HEK293T (cell line): ENCODE data around the gene LAPTM4A.

Source experiments
- CTCF ChIA-PET: fragments of 350-600 bp; formaldehyde crosslinking; extraction: SDS; loops from one replicate; lab custom pipeline; 2021; ENCODE audit warnings: antibody characterized with exemption, inconsistent platforms; lab: Yijun Ruan, JAX
- POLR2A ChIA-PET: fragments of 350-600 bp; formaldehyde crosslinking; extraction: SDS; loops from one replicate; lab custom pipeline; 2020; ENCODE audit warnings: antibody characterized with exemption, inconsistent platforms; lab: Yijun Ruan, JAX
- DNase-seq: peaks from one replicate; pipeline ENCODE4 v3.0.0; 2012; ENCODE audit warnings: mixed read lengths; ENCODE audit errors: extremely low spot score
- ARNT ChIP-seq: fragments of 450-650 bp; IDR thresholded peaks from 2 replicates; pipeline ENCODE4 v1.6.1; 2017; ENCODE audit warnings: mild to moderate bottlenecking
- BHLHE40 ChIP-seq: fragments of 450-650 bp; IDR thresholded peaks from 2 replicates; pipeline ENCODE4 v1.6.1; 2016; ENCODE audit warnings: mild to moderate bottlenecking, moderate library complexity, borderline replicate concordance
- CTBP1 ChIP-seq: fragments of 450-650 bp; IDR thresholded peaks from 2 replicates; pipeline ENCODE4 v1.6.1; 2016; ENCODE audit warnings: borderline replicate concordance
- ELF4 ChIP-seq: fragments of 450-650 bp; IDR thresholded peaks from 2 replicates; pipeline ENCODE4 v1.6.1; 2017; ENCODE audit warnings: antibody characterized with exemption
- FOXA1 ChIP-seq: fragments of 450-650 bp; IDR thresholded peaks from 2 replicates; pipeline ENCODE4 v1.6.1; 2016; ENCODE audit warnings: mild to moderate bottlenecking
- FOXK2 ChIP-seq: fragments of 450-650 bp; IDR thresholded peaks from 2 replicates; pipeline ENCODE4 v1.6.1; 2016; ENCODE audit warnings: mild to moderate bottlenecking
- FOXM1 ChIP-seq: fragments of 450-650 bp; IDR thresholded peaks from 2 replicates; pipeline ENCODE4 v1.6.1; 2017; ENCODE audit warnings: mild to moderate bottlenecking, borderline replicate concordance
- HDGF ChIP-seq: fragments of 450-650 bp; IDR thresholded peaks from 2 replicates; pipeline ENCODE4 v1.6.1; 2017; ENCODE audit warnings: antibody characterized with exemption, borderline replicate concordance
- L3MBTL2 ChIP-seq: fragments of 450-650 bp; conservative IDR thresholded peaks from 2 replicates; pipeline ENCODE4 v1.6.1; 2016; ENCODE audit warnings: mild to moderate bottlenecking
- LEF1 ChIP-seq: fragments of 450-650 bp; IDR thresholded peaks from 2 replicates; pipeline ENCODE4 v1.6.1; 2017; ENCODE audit warnings: mild to moderate bottlenecking, borderline replicate concordance
- NFRKB ChIP-seq: fragments of 450-650 bp; IDR thresholded peaks from 2 replicates; pipeline ENCODE4 v1.6.1; 2016; ENCODE audit warnings: mild to moderate bottlenecking, moderate library complexity
- SP1 ChIP-seq: fragments of 450-650 bp; IDR thresholded peaks from 2 replicates; pipeline ENCODE4 v1.6.1; 2017
- SUZ12 ChIP-seq: fragments of 450-650 bp; IDR thresholded peaks from 2 replicates; pipeline ENCODE4 v1.6.1; 2016; ENCODE audit warnings: mild to moderate bottlenecking
- TARDBP ChIP-seq: fragments of 450-650 bp; IDR thresholded peaks from 2 replicates; pipeline ENCODE4 v1.6.1; 2016
- ZNF384 ChIP-seq: fragments of 450-650 bp; IDR thresholded peaks from 2 replicates; pipeline ENCODE4 v1.6.1; 2016
- TF ChIP-seq, protein P1 (sequence below): fragments of 450-650 bp; IDR thresholded peaks from 2 replicates; pipeline ENCODE4 v1.6.1; 2016

The LAPTM4A gene

GRCh38 chr2:20051532-20052228, at the start of gene LAPTM4A:
Gene LAPTM4A, minus strand, starts transcription at chr2:20051628. Its CDS starts 108 bp downstream, at chr2:20051520.
- no peak for TF ChIP-seq FOXA1
- TF ChIP-seq FOXM1, result no peak
- TF ChIP-seq, protein P1, sequence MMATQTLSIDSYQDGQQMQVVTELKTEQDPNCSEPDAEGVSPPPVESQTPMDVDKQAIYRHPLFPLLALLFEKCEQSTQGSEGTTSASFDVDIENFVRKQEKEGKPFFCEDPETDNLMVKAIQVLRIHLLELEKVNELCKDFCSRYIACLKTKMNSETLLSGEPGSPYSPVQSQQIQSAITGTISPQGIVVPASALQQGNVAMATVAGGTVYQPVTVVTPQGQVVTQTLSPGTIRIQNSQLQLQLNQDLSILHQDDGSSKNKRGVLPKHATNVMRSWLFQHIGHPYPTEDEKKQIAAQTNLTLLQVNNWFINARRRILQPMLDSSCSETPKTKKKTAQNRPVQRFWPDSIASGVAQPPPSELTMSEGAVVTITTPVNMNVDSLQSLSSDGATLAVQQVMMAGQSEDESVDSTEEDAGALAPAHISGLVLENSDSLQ, result peak; percentile 99
- no peak for TF ChIP-seq BHLHE40
- no peak for TF ChIP-seq LEF1
- no peak for TF ChIP-seq CTBP1
- TF ChIP-seq SP1, result no peak
- TF ChIP-seq FOXK2, result no peak
- no peak for TF ChIP-seq TARDBP
- TF ChIP-seq ELF4, result no peak
- no peak for TF ChIP-seq ARNT
- TF ChIP-seq L3MBTL2, result peak; percentile 87
- TF ChIP-seq SUZ12, result no peak
- no peak for TF ChIP-seq NFRKB
- POLR2A ChIA-PET, result interaction anchor here (1.0 to 3.1 kb wide), 8 partner anchors 9 to 43 kb away, joined by 4 to 25 read pairs (median 6); no protein-coding TSS in a partner anchor
- CTCF ChIA-PET, result interaction anchor here (2.4 kb wide), 1 partner anchor 37 kb away, joined by 10 read pairs; no protein-coding TSS in a partner anchor
- peak; percentile 95 for DNase-seq

GRCh38 chr2:20100711-20101110, 49.3 kb upstream of the LAPTM4A start:
- DNase-seq, result no peak
- ChIA-PET CTCF (no interaction called here), POLR2A (no interaction called here)
- no peak for TF ChIP-seq CTBP1

GRCh38 chr2:20099780-20100179, 48.4 kb upstream of the LAPTM4A start:
- ChIA-PET POLR2A (no interaction called here), CTCF (no interaction called here)
- no peak for DNase-seq
- TF ChIP-seq ARNT (no peak), HDGF (no peak), NFRKB (no peak), FOXK2 (no peak), FOXA1 (no peak), LEF1 (no peak), L3MBTL2 (no peak)

GRCh38 chr2:20097889-20098714, 46.7 kb upstream of the LAPTM4A start:
- peak; percentile 91 for DNase-seq
- CTCF ChIA-PET, result interaction anchor here (1.0 to 1.9 kb wide), 4 partner anchors 53 to 127 kb away, joined by 3 to 6 read pairs (median 4); partner anchors contain the start of gene SDC1
- no peak for TF ChIP-seq FOXK2
- no peak for TF ChIP-seq L3MBTL2
- no peak; the same call in 1 of the 2 replicates for TF ChIP-seq BHLHE40
- TF ChIP-seq, protein P1, result peak; percentile 60
- POLR2A ChIA-PET, result no interaction called here

DNA sequence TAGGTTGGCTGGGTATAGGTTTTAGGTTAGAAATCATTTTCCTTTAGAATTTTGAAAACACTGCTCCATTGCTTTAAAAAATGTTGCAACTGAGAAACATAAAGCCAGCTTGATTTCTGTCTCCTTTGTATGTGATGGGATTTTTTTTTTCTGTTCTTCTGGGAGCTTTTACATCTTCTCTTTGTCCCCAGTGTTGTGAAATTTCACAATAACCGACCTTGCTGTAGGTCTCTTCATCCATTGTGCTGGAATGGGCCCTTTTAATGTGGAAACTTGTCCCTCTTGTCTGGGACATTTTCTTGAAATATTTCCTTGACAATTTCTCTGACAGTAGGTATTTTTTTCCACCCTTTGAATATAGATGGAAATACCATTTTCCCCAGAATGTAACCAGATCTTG, 44.0 kb upstream of the LAPTM4A start:
- POLR2A ChIA-PET, result interaction anchor here (0.9 to 1.6 kb wide), 2 partner anchors 43 to 60 kb away, joined by 3 to 6 read pairs; partner anchors contain the start of gene LAPTM4A
- CTCF ChIA-PET, result interaction anchor here (0.6 to 1.6 kb wide), 3 partner anchors 33 to 110 kb away, joined by 4 to 9 read pairs (median 5); no protein-coding TSS in a partner anchor
- DNase-seq, result no peak
- no peak for TF ChIP-seq L3MBTL2
- TF ChIP-seq FOXK2, result no peak
- no peak for TF ChIP-seq SUZ12
- no peak for TF ChIP-seq BHLHE40
- TF ChIP-seq FOXA1, result no peak
- TF ChIP-seq LEF1, result no peak
- TF ChIP-seq TARDBP, result no peak
- TF ChIP-seq ZNF384, result no peak
- TF ChIP-seq, protein P1, result no peak
- TF ChIP-seq ELF4, result no peak

DNA sequence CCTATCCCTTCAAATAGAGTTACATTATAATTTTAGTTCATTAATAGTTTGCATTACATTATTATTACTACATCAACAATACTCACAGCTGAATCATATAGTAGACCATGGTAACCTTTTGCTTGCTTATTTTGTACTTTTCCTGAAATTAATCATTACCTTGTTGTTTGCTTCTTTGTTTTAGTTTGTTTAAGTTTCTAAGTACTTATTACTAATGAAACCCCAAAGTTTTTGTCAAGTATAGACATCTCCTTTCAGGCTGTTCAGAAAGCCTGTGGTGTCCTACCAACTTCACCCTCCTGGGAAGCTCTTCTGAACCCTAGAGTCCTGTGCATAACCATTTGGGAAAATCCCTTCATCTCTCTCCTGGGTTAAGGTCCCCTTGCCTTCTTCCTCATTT, 43.5 kb upstream of the LAPTM4A start:
- DNase-seq, result no peak
- ChIA-PET CTCF (interaction anchor here (0.7 to 1.6 kb wide), 4 partner anchors 34 to 139 kb away, joined by 3 to 9 read pairs (median 4); partner anchors contain the start of gene WDR35), POLR2A (interaction anchor here (0.9 to 1.6 kb wide), 2 partner anchors 43 to 60 kb away, joined by 3 to 6 read pairs; partner anchors contain the start of gene LAPTM4A)
- no peak for TF ChIP-seq FOXM1
- no peak for TF ChIP-seq NFRKB
- TF ChIP-seq ELF4, result no peak
- no peak for TF ChIP-seq ARNT
- TF ChIP-seq L3MBTL2, result no peak
- no peak for TF ChIP-seq SUZ12
- no peak for TF ChIP-seq BHLHE40
- no peak for TF ChIP-seq TARDBP
